ENCODE measurements around the gene IRF5. TPM values are rescaled to one million over a fixed set of nuclear protein-coding genes. Genes with fewer than 3 reads are reported as not detected.
A peak's percentile ranks its signal among the peaks of the same experiment; 100 is the strongest.

Gene IRF5
- total and polyA plus RNA-seq, 7 donors, result 0.44 to 1.6 (median 1.2) TPM

GRCh38 chr7:128931190-128931798 lies 6.4 kb upstream of the IRF5 start:
- Histone ChIP-seq H3K27ac (no peak overlapping the region), H3K27me3 (ENCODE audit: insufficient read depth in 3 of 3, low read length in 2 of 3) (peaks cover 0 to 25% (median 2%) of the 10 kb centered on the region in 3 donors), H3K9me3 (no peaks in the 10 kb centered on the region), H3K4me1 (no peaks in the 10 kb centered on the region), H3K4me3 (no peak overlapping the region), H3K36me3 (ENCODE audit: insufficient read depth in 1 of 2, low read depth in 1 of 2) (no peaks in the 10 kb centered on the region)
- WGBS, 3 donors, result 86 to 91% (median 89%) methylated on average over 18 of the region's 18 CpGs
- TF ChIP-seq CTCF (IDR thresholded peaks at IDR 0.05), result no peak
- peak in 1 of 2 donors; percentile 41 for DNase-seq
- ATAC-seq, result no peak
- intact Hi-C loops (cut with DNase I), result no loop called here

GRCh38 chr7:128931965-128932861 lies 5.5 kb upstream of the IRF5 start:
- no peak for ATAC-seq
- intact Hi-C loops (cut with DNase I), result no loop called here
- Histone ChIP-seq H3K27me3 (ENCODE audit: insufficient read depth in 3 of 3, low read length in 2 of 3) (peaks cover 0 to 29% (median 4%) of the 10 kb centered on the region in 3 donors), H3K36me3 (ENCODE audit: insufficient read depth in 1 of 2, low read depth in 1 of 2) (no peaks in the 10 kb centered on the region), H3K4me3 (no peak overlapping the region), H3K27ac (no peak overlapping the region), H3K4me1 (no peaks in the 10 kb centered on the region), H3K9me3 (no peaks in the 10 kb centered on the region)
- WGBS, 3 donors, result 86 to 93% (median 89%) methylated on average over 17 to 19 of the region's 19 CpGs
- TF ChIP-seq CTCF (IDR thresholded peaks at IDR 0.05), result no peak
- DNase-seq, result no peak

- 69 to 86% (median 72%) methylated on average over 4 of the region's 4 CpGs for WGBS, 3 donors
- Histone ChIP-seq H3K27ac (no peak overlapping the region), H3K4me3 (no peak overlapping the region), H3K27me3 (ENCODE audit: insufficient read depth in 3 of 3, low read length in 2 of 3) (peaks cover 0 to 31% (median 6%) of the 10 kb centered on the region in 3 donors), H3K4me1 (no peaks in the 10 kb centered on the region), H3K9me3 (no peaks in the 10 kb centered on the region), H3K36me3 (ENCODE audit: insufficient read depth in 1 of 2, low read depth in 1 of 2) (no peaks in the 10 kb centered on the region)
- ATAC-seq (no peak), DNase-seq (no peak)
- intact Hi-C loops (cut with DNase I), result no loop called here
- no peak for TF ChIP-seq CTCF (IDR thresholded peaks at IDR 0.05)
Observed at GRCh38 chr7:128932862-128933179, 4.9 kb upstream of the IRF5 start.

GRCh38 chr7:128933180-128933891 lies 4.4 kb upstream of the IRF5 start:
- intact Hi-C loops (cut with DNase I), result no loop called here
- no peak for TF ChIP-seq CTCF (IDR thresholded peaks at IDR 0.05)
- Histone ChIP-seq H3K4me3 (no peak overlapping the region), H3K27me3 (ENCODE audit: insufficient read depth in 3 of 3, low read length in 2 of 3) (peaks cover 0 to 36% (median 11%) of the 10 kb centered on the region in 3 donors), H3K27ac (no peak overlapping the region), H3K4me1 (no peaks in the 10 kb centered on the region), H3K36me3 (ENCODE audit: insufficient read depth in 1 of 2, low read depth in 1 of 2) (no peaks in the 10 kb centered on the region), H3K9me3 (no peaks in the 10 kb centered on the region)
- DNase-seq, result peak in 1 of 2 donors; percentile 45
- WGBS, 3 donors, result 57 to 63% (median 61%) methylated on average over 15 of the region's 15 CpGs
- peak in 1 of 4 donors; percentile 28 for ATAC-seq
